A673 (cell line): Measurements from ENCODE around the gene PARP8.

Experiments
- CTCF ChIP-seq: fragments of 300-800, 200-600 bp; sonication (generic); conservative IDR thresholded peaks from 2 replicates; pipeline ENCODE4 v1.5.1; 2017; ENCODE audit warnings: low read depth, mild to moderate bottlenecking, antibody characterized with exemption, low read length, moderate library complexity, mixed read lengths
- EZH2 ChIP-seq: fragments of 200-600 bp; sonication (generic); IDR thresholded peaks from 2 replicates; pipeline ENCODE4 v1.6.1; 2017; ENCODE audit warnings: borderline replicate concordance, low read depth, mild to moderate bottlenecking, mixed read lengths, antibody characterized with exemption, low read length; ENCODE audit not compliant: poor library complexity, severe bottlenecking

GRCh38 chr5:50889790-50890189, 223.4 kb downstream of the PARP8 start:
- no peak for TF ChIP-seq CTCF
- no peak for TF ChIP-seq EZH2
